HG03064 (cell line): ENCODE measurements around the gene ADGRG6.

ENCODE experiments used
- ATAC-seq: cut with Tn5 transposase; IDR thresholded peaks from one replicate; pipeline ENCODE4 v1.9.1; 2021; ENCODE audit warnings: low read depth; ENCODE audit not compliant: unreplicated experiment

ADGRG6 gene

DNA sequence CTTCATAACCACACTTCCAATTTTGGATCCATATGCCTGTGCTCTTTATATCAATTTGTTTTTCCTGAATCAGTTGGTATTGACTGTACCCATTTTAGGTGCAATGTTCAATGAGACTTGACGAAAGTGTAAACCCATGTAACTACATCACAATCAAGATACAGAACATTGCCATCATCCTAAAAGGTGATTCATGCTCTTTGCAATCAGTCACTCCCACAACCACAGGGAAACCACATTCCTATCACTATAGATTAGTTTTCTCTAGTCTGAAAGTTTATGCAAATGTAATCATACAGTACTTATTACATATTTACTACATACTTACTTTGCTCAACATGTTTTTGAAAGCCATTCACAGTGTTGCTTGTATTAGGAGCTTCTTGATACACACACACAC, 167.4 kb downstream of the ADGRG6 start:
- no peak for ATAC-seq

DNA sequence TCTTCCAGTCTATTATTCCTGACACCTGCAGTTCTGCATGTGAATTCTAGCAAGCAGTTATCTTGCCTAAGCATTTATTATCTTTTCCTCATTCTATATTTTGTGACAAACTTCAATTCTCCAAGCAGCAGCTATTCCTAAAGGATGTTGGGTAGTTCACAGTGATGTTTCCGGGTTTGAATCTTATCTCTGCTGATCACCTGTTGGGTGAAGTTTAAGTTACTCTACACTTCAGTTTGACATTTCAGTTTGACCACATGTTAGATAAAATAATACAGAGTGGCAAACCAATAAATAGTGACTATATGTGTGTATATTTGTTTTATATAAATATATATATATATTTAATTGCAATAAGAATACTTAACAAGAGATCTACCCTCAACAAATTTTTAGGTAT, 168.6 kb downstream of the ADGRG6 start:
- no peak for ATAC-seq

DNA sequence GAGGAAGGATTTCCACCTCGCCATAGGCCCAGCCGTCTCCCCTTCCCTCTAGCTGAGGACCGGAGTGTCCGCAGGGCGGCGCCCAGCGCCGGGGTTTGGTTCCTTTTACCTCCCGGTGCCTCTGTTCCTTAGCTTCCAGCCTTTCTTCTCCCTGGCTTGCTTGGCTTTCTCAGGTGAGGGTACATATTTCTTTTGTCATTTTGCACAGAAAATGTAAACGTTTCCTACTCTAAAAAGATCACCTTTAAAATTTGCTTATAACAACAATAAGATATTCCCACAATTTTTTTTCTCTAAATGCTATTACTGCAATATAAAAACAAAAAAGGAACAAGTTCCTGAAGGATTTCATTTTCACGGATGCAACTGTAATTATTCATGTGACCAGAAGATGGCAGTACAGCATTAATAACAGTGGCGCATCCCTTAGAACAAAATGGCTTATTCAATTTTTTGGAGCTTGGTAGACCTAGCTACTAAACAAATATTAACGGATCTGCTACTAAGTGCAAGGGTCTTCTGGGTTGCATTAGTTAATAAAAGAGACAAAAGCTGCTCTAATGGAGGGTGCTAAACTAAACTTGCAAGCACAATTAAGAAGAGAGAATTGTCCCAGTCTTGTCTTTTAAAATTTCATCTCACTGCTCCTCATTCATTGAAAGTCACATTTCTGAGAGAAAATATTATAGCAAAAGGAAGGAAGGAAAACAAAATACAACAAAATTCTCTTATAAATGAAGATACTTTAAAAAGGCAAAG, 172.9 kb downstream of the ADGRG6 start:
- ATAC-seq, result no peak

DNA sequence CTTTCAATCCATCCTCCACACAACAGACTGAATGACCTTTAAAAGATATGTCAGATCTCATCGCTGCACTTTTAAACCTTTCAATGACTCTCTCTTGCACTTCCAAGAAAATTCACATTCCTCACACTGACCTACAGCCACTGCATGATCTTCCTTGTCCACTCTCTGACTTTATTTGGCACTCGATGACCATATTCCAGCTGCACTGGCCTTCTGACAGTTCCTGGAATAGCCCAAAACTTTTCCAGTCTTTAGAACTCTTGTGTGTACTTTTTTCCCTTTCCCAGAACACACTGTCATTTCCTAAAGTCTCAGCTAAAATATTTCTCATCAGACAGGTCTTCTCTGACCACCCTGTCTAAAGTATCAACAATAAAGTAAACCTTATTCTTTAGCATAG, 174.6 kb downstream of the ADGRG6 start:
- ATAC-seq, result no peak

DNA sequence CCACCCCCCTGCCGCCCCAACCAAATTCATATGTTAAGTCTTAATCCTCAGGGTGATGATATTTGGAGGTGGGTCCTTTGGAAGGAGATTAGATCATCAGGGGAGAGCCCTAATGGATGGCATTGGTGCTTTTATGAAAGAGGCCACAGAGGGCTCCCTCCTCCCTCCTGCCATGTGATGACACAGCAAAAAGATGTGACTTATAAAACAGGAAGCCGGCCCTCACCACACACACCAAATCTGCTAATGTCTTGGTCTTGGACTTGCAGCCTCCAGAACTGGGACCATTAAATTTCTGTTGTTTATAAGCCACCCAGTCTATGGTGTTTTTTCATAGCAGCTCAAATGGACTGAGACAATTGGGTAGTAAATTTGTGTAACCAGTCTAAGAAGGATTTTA, 176.3 kb downstream of the ADGRG6 start:
- no peak for ATAC-seq

DNA sequence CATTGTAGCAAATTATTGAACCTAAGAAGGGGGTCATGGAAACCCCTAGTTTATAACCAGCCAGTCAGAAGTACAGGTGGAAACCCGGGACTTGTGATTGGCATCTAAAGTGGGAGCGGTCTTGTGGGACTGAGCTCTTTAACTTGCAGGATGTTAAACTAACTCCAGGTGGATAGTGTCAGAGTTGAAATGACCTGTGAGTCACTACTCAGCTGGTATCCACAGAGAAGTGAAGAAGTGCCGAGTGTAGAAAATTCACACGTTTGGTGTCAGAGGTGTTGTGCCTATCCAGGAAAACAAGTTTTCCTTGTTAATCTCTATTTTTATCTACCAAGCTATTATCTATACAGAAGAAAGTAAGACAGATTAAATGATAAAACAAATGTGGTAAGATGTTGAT, 179.7 kb downstream of the ADGRG6 start:
- ATAC-seq, result no peak

DNA sequence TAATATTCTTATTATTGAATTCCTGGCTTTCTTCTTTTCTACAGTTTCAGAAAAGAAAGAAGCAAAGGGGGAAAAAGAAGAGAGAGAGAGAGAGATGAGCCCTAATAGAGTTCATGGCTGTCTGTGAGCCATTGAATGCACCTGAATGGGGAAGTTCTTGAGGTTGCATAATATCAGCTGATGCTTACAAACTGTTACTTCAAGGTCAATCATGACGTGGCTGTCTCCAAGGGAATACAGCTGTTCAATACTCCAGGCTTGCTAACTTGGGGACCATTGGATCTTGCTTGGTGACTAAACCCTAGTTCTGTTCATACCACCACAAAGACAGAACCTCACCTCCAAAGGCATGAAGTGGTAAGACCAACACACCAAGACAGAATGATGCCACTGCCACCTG, 180.4 kb downstream of the ADGRG6 start:
- no peak for ATAC-seq

DNA sequence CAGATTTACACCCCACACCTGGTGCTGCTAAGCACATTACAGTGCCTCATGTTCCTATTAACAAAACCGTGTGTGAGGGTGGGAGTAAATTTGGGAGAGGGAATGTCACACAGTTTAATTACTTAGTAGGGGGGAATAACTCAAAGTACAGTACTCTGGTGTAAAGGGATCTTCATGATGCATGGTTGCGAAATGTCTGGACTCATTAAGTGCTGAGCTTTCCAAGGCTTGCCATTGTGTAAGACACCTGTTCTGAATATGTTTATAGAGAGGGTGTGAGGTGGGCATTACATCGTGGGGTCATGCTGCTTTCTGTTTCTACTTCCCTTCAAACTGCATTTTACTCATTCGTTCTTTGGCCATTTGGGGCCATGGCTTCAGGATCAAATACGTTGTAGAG, 181.2 kb downstream of the ADGRG6 start:
- ATAC-seq, result no peak

DNA sequence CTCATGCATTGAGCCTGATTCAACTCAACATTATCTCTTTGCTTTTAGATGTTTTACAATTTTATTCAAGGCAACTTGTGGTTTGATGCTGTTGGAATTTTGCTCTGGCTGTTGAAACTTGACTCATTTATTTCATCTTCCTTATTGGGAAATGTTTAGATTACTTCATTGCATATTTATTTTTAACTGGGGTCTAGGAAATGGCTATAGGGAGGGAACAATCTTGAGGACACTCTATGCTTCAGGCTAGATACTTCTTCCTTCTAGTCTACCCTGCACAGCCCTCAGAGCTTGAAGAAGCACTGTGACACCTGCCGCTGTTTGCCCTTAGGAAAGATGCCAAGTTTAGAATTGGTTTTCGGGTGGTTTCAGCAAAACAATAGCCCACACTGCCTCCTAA, 183.4 kb downstream of the ADGRG6 start:
- no peak for ATAC-seq

DNA sequence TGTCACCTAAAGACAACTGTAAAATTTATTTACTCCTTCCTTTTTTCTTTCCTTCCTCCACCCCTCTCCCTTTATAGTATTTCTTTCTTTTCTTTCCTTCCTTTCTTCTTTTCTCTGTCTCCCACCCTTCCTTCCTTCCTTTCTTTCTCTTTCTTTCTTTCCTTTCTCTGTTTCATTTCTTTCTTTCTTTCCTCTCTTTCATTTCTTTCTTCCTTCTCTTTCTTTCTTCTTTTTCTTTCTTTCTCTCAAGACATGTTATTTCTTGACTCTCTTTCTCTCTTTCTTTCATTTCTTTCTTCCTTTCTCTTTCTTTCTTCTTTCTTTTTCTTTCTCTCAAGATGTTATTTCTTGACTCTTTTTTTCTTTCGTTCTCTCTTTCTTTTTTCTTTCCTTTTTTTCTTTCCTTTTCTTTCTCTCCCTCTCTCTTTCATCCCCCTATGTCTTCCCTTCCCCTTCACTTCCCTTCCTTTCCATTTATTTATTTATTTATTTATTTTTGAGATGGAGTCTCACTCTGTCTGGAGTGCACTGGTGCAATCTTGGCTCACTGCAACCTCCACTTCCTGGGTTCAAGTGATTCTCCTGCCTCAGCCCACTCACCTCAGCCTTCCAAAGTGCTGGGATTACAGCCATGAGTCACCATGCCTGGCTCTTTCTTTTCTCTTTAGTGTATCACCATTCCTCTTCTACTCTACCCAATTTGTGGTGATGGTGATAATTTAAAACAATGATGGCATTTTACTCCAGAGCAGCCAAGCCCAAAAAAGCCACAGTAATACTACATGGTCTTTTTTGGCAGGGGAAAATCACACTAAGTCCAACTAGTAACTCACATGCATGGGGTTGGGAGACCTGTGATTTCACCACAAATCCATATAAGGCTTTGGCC, 188.2 kb downstream of the ADGRG6 start:
- no peak for ATAC-seq
